ENCODE data around the gene UBAC2.
"Not testable (repeated sequence)": the region's sequence is repeated elsewhere in the genome, so short reads cannot be mapped to it uniquely, and the experiment has no call there.

The UBAC2 gene

GRCh38 chr13:99391781-99392469 lies 191.3 kb downstream of the UBAC2 start:
- in situ Hi-C loops (cut with MboI; ENCODE audit: low pct_unique_long_range_greater_than_20kb, low sequenced_read_pairs) = no loop called here

GRCh38 chr13:99392470-99393135 lies 191.9 kb downstream of the UBAC2 start:
- in situ Hi-C loops (cut with MboI; ENCODE audit: low pct_unique_long_range_greater_than_20kb, low sequenced_read_pairs) = no loop called here
- no peak for DNase-seq

More at GRCh38 chr13:99391781-99392469, 191.3 kb downstream of the UBAC2 start:
- no peak for DNase-seq

- DNase-seq; in situ Hi-C loops (cut with MboI; ENCODE audit: low pct_unique_long_range_greater_than_20kb, low sequenced_read_pairs): not testable (repeated sequence)
Measured at GRCh38 chr13:99393391-99393790, 192.7 kb downstream of the UBAC2 start.

- in situ Hi-C loops (cut with MboI; ENCODE audit: low pct_unique_long_range_greater_than_20kb, low sequenced_read_pairs) = no loop called here
Measured at GRCh38 chr13:99393791-99394735, 193.4 kb downstream of the UBAC2 start.

GRCh38 chr13:99395436-99395835 lies 194.8 kb downstream of the UBAC2 start:
- no peak for DNase-seq
- in situ Hi-C loops (cut with MboI; ENCODE audit: low pct_unique_long_range_greater_than_20kb, low sequenced_read_pairs) = no loop called here

More at GRCh38 chr13:99393791-99394735, 193.4 kb downstream of the UBAC2 start:
- no peak for DNase-seq

- in situ Hi-C loops (cut with MboI; ENCODE audit: low pct_unique_long_range_greater_than_20kb, low sequenced_read_pairs) = no loop called here
- DNase-seq = no peak
Measured at GRCh38 chr13:99396446-99396845, 195.8 kb downstream of the UBAC2 start.

GRCh38 chr13:99398071-99398470 lies 197.4 kb downstream of the UBAC2 start:
- DNase-seq = no peak
- in situ Hi-C loops (cut with MboI; ENCODE audit: low pct_unique_long_range_greater_than_20kb, low sequenced_read_pairs) = no loop called here

GRCh38 chr13:99398916-99399622 lies 198.4 kb downstream of the UBAC2 start:
- in situ Hi-C loops (cut with MboI; ENCODE audit: low pct_unique_long_range_greater_than_20kb, low sequenced_read_pairs) = no loop called here
- no peak for DNase-seq

- in situ Hi-C loops (cut with MboI; ENCODE audit: low pct_unique_long_range_greater_than_20kb, low sequenced_read_pairs) = no loop called here
Measured at GRCh38 chr13:99399623-99399974, 198.9 kb downstream of the UBAC2 start.

GRCh38 chr13:99403458-99403971 lies 202.9 kb downstream of the UBAC2 start:
- DNase-seq = no peak
- in situ Hi-C loops (cut with MboI; ENCODE audit: low pct_unique_long_range_greater_than_20kb, low sequenced_read_pairs) = no loop called here

More at GRCh38 chr13:99399623-99399974, 198.9 kb downstream of the UBAC2 start:
- DNase-seq = no peak

GRCh38 chr13:99404005-99404755 lies 203.5 kb downstream of the UBAC2 start:
- in situ Hi-C loops (cut with MboI; ENCODE audit: low pct_unique_long_range_greater_than_20kb, low sequenced_read_pairs) = no loop called here
- DNase-seq = no peak

GRCh38 chr13:99405966-99406365 lies 205.3 kb downstream of the UBAC2 start:
- no peak for DNase-seq
- in situ Hi-C loops (cut with MboI; ENCODE audit: low pct_unique_long_range_greater_than_20kb, low sequenced_read_pairs) = no loop called here

- in situ Hi-C loops (cut with MboI; ENCODE audit: low pct_unique_long_range_greater_than_20kb, low sequenced_read_pairs) = no loop called here
- peak; percentile 66 for DNase-seq
Measured at GRCh38 chr13:99406799-99407201, 206.1 kb downstream of the UBAC2 start.

GRCh38 chr13:99407906-99408702 lies 207.4 kb downstream of the UBAC2 start:
- DNase-seq = no peak

GRCh38 chr13:99408703-99409000 lies 208.0 kb downstream of the UBAC2 start:
- no peak for DNase-seq
- in situ Hi-C loops (cut with MboI; ENCODE audit: low pct_unique_long_range_greater_than_20kb, low sequenced_read_pairs) = no loop called here

More at GRCh38 chr13:99407906-99408702, 207.4 kb downstream of the UBAC2 start:
- in situ Hi-C loops (cut with MboI; ENCODE audit: low pct_unique_long_range_greater_than_20kb, low sequenced_read_pairs) = no loop called here

GRCh38 chr13:99409461-99410083 lies 208.9 kb downstream of the UBAC2 start:
- DNase-seq; in situ Hi-C loops (cut with MboI; ENCODE audit: low pct_unique_long_range_greater_than_20kb, low sequenced_read_pairs): not testable (repeated sequence)
